ENCODE data around the gene AQP1.

The AQP1 gene

DNA sequence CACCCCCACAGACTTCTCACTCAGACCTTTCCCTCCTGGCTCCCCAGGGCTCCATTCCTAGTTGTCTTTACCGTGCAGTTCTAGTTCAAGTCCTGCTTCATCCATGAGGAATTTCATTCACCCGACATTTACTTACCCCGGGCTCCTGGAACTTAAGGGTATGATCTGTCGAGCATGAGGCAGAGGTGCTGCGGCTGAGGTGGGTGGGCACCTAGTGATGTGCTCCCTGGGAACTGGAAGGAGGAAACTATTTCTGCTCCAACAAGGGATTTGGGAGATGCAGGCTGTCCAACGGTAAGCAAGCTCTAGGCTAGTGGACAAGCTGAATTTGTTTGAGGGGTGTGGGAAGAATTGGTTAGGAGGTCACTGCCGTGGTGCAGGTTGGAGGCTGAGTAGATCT, 30.2 kb upstream of the AQP1 start:
- no peak for DNase-seq (ENCODE audit: low read depth)
- TF ChIP-seq, protein P1, sequence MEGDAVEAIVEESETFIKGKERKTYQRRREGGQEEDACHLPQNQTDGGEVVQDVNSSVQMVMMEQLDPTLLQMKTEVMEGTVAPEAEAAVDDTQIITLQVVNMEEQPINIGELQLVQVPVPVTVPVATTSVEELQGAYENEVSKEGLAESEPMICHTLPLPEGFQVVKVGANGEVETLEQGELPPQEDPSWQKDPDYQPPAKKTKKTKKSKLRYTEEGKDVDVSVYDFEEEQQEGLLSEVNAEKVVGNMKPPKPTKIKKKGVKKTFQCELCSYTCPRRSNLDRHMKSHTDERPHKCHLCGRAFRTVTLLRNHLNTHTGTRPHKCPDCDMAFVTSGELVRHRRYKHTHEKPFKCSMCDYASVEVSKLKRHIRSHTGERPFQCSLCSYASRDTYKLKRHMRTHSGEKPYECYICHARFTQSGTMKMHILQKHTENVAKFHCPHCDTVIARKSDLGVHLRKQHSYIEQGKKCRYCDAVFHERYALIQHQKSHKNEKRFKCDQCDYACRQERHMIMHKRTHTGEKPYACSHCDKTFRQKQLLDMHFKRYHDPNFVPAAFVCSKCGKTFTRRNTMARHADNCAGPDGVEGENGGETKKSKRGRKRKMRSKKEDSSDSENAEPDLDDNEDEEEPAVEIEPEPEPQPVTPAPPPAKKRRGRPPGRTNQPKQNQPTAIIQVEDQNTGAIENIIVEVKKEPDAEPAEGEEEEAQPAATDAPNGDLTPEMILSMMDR (conservative IDR thresholded peaks at IDR 0.05; ENCODE audit: low read depth, low read length) = no peak
- no peak overlapping the region for H3K4me3 ChIP-seq (ENCODE audit: low read length)

- DNase-seq (ENCODE audit: low read depth) = no peak
Observed at GRCh38 chr7:30884881-30885280, 26.8 kb upstream of the AQP1 start.

DNA sequence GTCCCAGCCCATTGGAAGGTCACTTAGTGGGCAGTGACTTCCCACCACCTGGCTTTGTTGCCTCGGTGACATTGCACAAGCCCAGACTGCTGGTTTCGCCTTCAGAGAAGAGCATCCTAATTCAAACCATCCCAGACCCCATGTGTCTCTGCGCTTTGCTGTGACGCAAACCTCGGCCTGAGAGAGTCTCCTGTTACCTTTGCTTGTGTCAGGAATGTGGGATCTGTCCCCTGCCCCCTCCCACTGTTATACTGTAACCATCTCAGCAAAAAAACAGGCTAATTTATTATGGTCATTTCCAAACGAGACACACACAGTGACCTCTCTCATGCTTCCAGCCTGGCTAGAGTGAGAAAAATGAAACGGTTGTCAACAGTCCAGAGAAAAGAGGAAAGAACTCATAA, 25.0 kb upstream of the AQP1 start:
- H3K4me3 ChIP-seq (ENCODE audit: low read length) = no peak overlapping the region
- TF ChIP-seq, protein P1 (conservative IDR thresholded peaks at IDR 0.05; ENCODE audit: low read depth, low read length) = no peak
- DNase-seq (ENCODE audit: low read depth) = no peak

More at GRCh38 chr7:30884881-30885280, 26.8 kb upstream of the AQP1 start:
- TF ChIP-seq, protein P1 (conservative IDR thresholded peaks at IDR 0.05; ENCODE audit: low read depth, low read length) = no peak
- no peak overlapping the region for H3K4me3 ChIP-seq (ENCODE audit: low read length)

DNA sequence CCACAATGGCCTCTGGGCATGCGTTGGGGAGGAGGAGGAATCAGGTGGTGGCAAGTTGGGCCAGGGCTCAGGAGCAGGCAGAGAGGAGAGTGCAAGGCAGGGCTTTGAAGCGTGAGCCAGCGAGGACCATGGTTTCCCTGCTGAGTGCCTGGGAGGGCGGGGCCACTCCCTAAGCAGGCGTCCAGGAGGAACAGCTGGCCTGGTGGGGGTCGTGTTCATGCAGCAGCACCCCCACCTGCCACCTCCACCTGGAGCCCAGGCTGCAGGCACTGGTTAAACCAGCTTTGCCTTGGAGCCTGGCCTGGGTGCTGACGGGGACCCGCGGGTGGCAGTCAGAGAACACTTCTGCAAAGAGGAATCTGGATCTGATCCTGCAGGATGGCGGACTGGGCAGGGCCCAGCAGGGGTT, 24.2 kb upstream of the AQP1 start:
- TF ChIP-seq, protein P1 (conservative IDR thresholded peaks at IDR 0.05; ENCODE audit: low read depth, low read length) = no peak
- DNase-seq (ENCODE audit: low read depth) = no peak
- H3K4me3 ChIP-seq (ENCODE audit: low read length) = no peak overlapping the region

- H3K4me3 ChIP-seq (ENCODE audit: low read length) = no peak overlapping the region
- DNase-seq (ENCODE audit: low read depth) = no peak
- TF ChIP-seq, protein P1 (conservative IDR thresholded peaks at IDR 0.05; ENCODE audit: low read depth, low read length) = no peak
Observed at GRCh38 chr7:30888747-30889146, 22.9 kb upstream of the AQP1 start.

GRCh38 chr7:30890226-30890625, 21.4 kb upstream of the AQP1 start:
- no peak overlapping the region for H3K4me3 ChIP-seq (ENCODE audit: low read length)
- DNase-seq (ENCODE audit: low read depth) = no peak
- TF ChIP-seq, protein P1 (conservative IDR thresholded peaks at IDR 0.05; ENCODE audit: low read depth, low read length) = no peak

DNA sequence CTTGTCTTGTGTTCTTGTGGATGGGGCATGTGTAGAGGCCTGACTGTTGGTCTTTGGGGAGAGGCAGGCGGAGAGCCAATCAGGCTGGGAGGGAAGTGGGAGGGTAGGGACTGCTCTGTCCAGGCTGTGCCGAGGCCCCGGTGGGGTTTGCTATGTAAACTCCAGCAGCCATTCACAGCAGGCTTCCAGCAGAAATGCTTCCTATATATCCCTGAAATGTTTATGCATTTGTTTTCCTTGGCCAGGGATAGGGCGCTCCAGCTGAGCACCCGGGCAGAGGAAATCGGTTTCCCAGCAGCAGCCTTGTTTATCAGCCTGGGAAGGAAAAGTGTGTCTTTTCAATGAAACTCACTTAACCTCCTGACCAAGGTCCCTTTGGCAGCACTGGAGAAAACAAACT, 18.3 kb upstream of the AQP1 start:
- H3K4me3 ChIP-seq (ENCODE audit: low read length) = no peak overlapping the region
- peak; percentile 33 for DNase-seq (ENCODE audit: low read depth)
- TF ChIP-seq, protein P1 (conservative IDR thresholded peaks at IDR 0.05; ENCODE audit: low read depth, low read length) = no peak

All from retinal pigment epithelial cell (primary cell).